ENCODE results near the gene ATP10B.

The ATP10B gene

DNA sequence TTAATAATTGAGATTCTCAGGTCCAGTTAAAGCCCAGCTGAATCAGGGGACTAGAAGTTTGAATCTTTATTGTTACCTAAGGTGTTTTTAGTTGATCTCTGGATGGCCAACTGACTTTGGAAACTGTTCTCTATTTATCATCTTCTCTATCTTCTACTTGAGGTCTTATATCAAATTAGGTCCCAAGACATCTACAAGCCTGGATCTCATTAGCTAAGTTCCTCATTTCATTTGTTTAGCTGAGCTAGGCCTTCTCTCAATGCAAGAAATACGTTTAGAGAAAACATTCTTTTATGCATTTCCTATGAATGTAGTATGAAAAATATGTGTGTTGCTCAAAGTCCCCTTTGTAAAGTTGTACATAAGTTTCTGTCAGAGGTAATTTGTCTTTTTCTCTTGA is 233.7 kb downstream of the ATP10B start:
- TF ChIP-seq, protein P1, sequence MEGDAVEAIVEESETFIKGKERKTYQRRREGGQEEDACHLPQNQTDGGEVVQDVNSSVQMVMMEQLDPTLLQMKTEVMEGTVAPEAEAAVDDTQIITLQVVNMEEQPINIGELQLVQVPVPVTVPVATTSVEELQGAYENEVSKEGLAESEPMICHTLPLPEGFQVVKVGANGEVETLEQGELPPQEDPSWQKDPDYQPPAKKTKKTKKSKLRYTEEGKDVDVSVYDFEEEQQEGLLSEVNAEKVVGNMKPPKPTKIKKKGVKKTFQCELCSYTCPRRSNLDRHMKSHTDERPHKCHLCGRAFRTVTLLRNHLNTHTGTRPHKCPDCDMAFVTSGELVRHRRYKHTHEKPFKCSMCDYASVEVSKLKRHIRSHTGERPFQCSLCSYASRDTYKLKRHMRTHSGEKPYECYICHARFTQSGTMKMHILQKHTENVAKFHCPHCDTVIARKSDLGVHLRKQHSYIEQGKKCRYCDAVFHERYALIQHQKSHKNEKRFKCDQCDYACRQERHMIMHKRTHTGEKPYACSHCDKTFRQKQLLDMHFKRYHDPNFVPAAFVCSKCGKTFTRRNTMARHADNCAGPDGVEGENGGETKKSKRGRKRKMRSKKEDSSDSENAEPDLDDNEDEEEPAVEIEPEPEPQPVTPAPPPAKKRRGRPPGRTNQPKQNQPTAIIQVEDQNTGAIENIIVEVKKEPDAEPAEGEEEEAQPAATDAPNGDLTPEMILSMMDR (IDR thresholded peaks at IDR 0.05; ENCODE audit: low read depth, low read length): no peak
- no peak overlapping the region for H3K4me3 ChIP-seq (ENCODE audit: low read depth, low read length)
- in situ Hi-C loops (cut with HindIII; ENCODE audit: low sequenced_read_pairs): no loop called here
- DNase-seq (ENCODE audit: low read depth, low spot score): no peak

DNA sequence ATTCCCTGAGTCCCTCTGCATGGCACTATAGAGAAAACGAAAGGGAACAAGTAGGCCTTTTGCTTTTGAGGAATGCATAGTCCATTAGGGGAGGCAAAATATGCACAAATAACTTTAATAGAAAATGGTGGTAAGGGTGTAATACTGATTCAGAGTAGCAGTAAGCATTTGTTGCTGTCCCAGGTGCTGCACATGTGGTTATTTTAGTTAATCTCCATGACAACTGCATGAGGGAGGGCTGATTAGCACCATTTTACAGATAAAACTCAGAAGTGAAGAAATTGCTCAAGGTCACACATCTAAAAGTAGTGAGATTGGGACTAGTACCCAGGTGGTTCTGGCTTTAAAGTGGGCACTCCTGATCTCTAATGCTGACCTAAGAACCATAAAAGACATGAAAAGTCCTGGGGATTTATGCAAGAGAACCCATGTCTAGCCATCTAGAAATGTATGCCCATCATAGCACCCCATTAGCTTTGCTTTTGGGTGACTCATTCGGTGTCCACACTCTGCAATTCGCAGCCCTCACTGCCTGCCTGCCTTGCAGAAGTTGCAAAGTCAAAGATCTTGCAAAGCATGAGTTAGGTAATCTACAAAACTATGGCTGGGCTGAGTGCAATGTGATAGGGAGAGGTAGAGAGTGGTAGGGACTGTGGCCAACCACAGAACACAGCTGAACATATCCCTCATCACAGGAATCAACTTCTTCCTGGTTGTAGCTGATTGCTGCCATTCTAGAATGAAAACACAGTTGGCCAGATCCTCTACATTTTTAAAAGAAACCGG is 235.1 kb downstream of the ATP10B start:
- TF ChIP-seq, protein P1 (IDR thresholded peaks at IDR 0.05; ENCODE audit: low read depth, low read length): no peak
- no peak overlapping the region for H3K4me3 ChIP-seq (ENCODE audit: low read depth, low read length)
- in situ Hi-C loops (cut with HindIII; ENCODE audit: low sequenced_read_pairs): no loop called here
- DNase-seq (ENCODE audit: low read depth, low spot score): no peak

DNA sequence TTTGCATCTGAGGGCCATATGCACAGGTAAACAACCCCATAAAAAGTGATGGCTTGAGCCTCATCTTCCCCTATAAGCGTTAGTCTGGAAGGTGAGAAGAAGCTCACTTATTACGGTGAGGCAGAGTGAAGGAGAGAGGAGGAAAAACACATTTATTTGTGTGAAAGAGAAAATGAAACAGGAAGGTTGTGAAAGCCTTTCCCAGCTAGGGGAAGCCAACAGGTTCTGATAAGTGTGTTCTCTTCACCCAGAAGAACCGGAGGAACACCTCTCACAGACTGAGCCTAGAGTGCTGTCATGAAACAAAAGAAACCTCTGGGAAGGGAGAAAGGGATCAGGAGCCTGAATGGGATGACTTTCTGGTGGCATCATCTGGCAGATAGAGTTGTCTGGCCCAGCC is 237.9 kb downstream of the ATP10B start:
- in situ Hi-C loops (cut with HindIII; ENCODE audit: low sequenced_read_pairs): no loop called here
- TF ChIP-seq, protein P1 (IDR thresholded peaks at IDR 0.05; ENCODE audit: low read depth, low read length): no peak
- no peak for DNase-seq (ENCODE audit: low read depth, low spot score)
- H3K4me3 ChIP-seq (ENCODE audit: low read depth, low read length): no peak overlapping the region

DNA sequence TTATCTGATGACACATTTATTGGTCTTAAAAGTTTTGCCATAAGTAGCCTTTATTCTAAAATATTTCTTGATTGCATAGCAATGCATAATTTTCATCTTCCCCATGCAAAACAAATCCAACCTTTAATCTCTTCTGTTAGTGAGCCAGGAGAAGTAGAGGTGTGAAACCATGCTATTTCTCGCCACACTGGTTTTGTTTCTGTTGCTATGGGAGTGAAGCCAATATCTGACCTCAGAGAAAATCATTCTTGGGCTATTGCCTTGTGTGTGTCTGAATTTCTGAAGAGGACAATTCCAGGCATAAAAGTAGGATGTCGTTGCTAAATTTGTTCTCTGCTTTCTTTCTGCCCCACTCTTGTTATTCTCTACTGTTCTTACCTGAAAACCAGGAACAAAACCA is 246.7 kb downstream of the ATP10B start:
- TF ChIP-seq, protein P1 (IDR thresholded peaks at IDR 0.05; ENCODE audit: low read depth, low read length): no peak
- in situ Hi-C loops (cut with HindIII; ENCODE audit: low sequenced_read_pairs): no loop called here
- no peak overlapping the region for H3K4me3 ChIP-seq (ENCODE audit: low read depth, low read length)
- no peak for DNase-seq (ENCODE audit: low read depth, low spot score)

DNA sequence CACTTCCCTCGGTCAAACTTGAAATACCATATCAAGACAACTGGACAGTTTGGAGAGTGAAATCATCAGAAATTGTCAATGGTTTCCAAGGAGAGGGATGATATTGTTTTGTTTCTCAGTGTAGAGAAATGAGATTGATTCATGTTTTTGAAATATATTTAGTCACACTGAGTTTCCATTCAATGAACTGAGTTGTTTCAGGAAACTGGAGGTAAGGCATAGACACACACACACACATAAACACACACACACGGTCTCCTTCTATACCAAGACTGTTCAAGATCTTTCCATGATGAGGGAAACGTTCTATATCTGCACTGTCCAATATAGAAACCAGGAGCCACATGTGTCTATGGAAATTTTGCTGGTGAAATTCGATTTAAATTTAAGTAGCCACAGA is 247.5 kb downstream of the ATP10B start:
- in situ Hi-C loops (cut with HindIII; ENCODE audit: low sequenced_read_pairs): no loop called here
- no peak for DNase-seq (ENCODE audit: low read depth, low spot score)
- TF ChIP-seq, protein P1 (IDR thresholded peaks at IDR 0.05; ENCODE audit: low read depth, low read length): no peak
- no peak overlapping the region for H3K4me3 ChIP-seq (ENCODE audit: low read depth, low read length)

DNA sequence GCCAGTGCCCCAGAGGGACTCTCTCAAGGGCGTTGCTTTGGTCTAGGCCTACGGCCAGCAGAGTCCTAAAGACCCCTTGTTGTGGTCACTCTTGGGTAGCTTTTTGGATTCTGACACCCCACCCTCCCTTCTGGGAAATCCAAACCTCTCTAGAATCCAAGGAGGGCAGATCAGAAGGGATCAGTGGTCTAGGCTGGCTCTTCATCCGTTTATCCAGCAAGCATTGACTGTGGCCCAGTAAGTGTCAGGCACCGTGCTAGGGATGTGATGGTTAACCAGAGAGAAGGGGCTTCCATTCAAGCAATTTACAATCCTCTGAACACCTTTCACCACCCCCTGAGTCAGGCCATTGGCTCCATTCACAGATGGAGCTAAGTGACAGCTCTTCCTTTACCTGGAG is 249.3 kb downstream of the ATP10B start:
- H3K4me3 ChIP-seq (ENCODE audit: low read depth, low read length): no peak overlapping the region
- in situ Hi-C loops (cut with HindIII; ENCODE audit: low sequenced_read_pairs): no loop called here
- DNase-seq (ENCODE audit: low read depth, low spot score): no peak
- TF ChIP-seq, protein P1 (IDR thresholded peaks at IDR 0.05; ENCODE audit: low read depth, low read length): no peak

Data from astrocyte of the spinal cord (primary cell).